ENCODE measurements around the gene A2ML1. TPM values are rescaled to one million over a fixed set of nuclear protein-coding genes. Genes with fewer than 3 reads are reported as not detected.
A peak's percentile ranks its signal among the peaks of the same experiment; 100 is the strongest.

Gene A2ML1
- total and polyA plus RNA-seq, 2 donors from 2014 or later, result not detected

DNA sequence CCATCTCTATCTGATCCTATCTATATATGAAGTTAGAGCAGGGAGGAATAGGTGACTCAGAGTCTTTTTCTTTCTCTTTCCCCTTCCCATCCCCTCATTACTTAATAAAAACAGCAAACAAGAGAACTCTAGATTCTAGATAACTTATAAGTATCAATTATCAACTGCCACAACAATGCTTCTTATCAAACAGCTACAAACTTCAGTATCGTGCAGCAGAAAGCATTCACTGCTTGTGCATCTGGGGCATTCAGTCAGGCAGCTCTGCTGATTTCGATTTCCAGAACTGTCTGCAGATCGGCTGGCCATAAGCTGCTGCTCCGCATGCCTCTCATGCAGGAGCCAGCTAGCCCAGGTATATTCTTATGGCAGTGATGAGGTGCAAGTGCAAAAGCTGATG, 19.4 kb downstream of the A2ML1 start:
- intact Hi-C loops (cut with DNase I), result no loop called here
- no peak for DNase-seq
- no peak for FAIRE-seq
- no peaks in the 10 kb centered on the region for H3K9me3 ChIP-seq (ENCODE audit: control insufficient read depth in 2 of 3, insufficient read depth in 1 of 3, low read length in 3 of 3)
- no peaks in the 10 kb centered on the region for H3K4me1 ChIP-seq (ENCODE audit: control insufficient read depth in 2 of 3, insufficient read depth in 2 of 3, low read depth in 1 of 3, low read length in 3 of 3)
- no peaks in the 10 kb centered on the region for H3K27me3 ChIP-seq (ENCODE audit: control insufficient read depth, insufficient read depth, low read length)
- no peaks in the 10 kb centered on the region for H3K36me3 ChIP-seq (ENCODE audit: control insufficient read depth in 2 of 3, insufficient read depth in 3 of 3, low read length in 3 of 3)
- no peak overlapping the region for H3K27ac ChIP-seq (ENCODE audit: low read depth in 2 of 2, low read length in 2 of 2)
- no peak overlapping the region for H3K9ac ChIP-seq (ENCODE audit: low read length in 3 of 3)
- TF ChIP-seq CTCF (IDR thresholded peaks at IDR 0.05; ENCODE audit: borderline replicate concordance, extremely low read depth, insufficient read depth), result no peak
- no peak overlapping the region for H3K4me3 ChIP-seq (ENCODE audit: low read length in 3 of 3)

- peak; percentile 54 for FAIRE-seq
These were observed 22.2 kb downstream of the A2ML1 start for GRCh38 chr12:8844665-8845064.

GRCh38 chr12:8846305-8846704, 23.9 kb downstream of the A2ML1 start:
- DNase-seq (no peak), FAIRE-seq (no peak)
- Histone ChIP-seq H3K9me3 (ENCODE audit: control insufficient read depth in 2 of 3, insufficient read depth in 1 of 3, low read length in 3 of 3) (no peaks in the 10 kb centered on the region), H3K4me1 (ENCODE audit: control insufficient read depth in 2 of 3, insufficient read depth in 2 of 3, low read depth in 1 of 3, low read length in 3 of 3) (no peaks in the 10 kb centered on the region), H3K36me3 (ENCODE audit: control insufficient read depth in 2 of 3, insufficient read depth in 3 of 3, low read length in 3 of 3) (no peaks in the 10 kb centered on the region), H3K4me3 (ENCODE audit: low read length in 3 of 3) (no peak overlapping the region), H3K27me3 (ENCODE audit: control insufficient read depth, insufficient read depth, low read length) (no peaks in the 10 kb centered on the region), H3K27ac (ENCODE audit: low read depth in 2 of 2, low read length in 2 of 2) (no peak overlapping the region), H3K9ac (ENCODE audit: low read length in 3 of 3) (no peak overlapping the region)
- intact Hi-C loops (cut with DNase I), result no loop called here
- TF ChIP-seq CTCF (IDR thresholded peaks at IDR 0.05; ENCODE audit: borderline replicate concordance, extremely low read depth, insufficient read depth), result no peak

More at GRCh38 chr12:8844665-8845064, 22.2 kb downstream of the A2ML1 start:
- no peak overlapping the region for H3K9ac ChIP-seq (ENCODE audit: low read length in 3 of 3)
- peak in 3 of 5 donors; percentile 25 to 68 (median 25) for DNase-seq
- H3K9me3 ChIP-seq (ENCODE audit: control insufficient read depth in 2 of 3, insufficient read depth in 1 of 3, low read length in 3 of 3), result no peaks in the 10 kb centered on the region
- no peaks in the 10 kb centered on the region for H3K27me3 ChIP-seq (ENCODE audit: control insufficient read depth, insufficient read depth, low read length)
- no peaks in the 10 kb centered on the region for H3K4me1 ChIP-seq (ENCODE audit: control insufficient read depth in 2 of 3, insufficient read depth in 2 of 3, low read depth in 1 of 3, low read length in 3 of 3)
- intact Hi-C loops (cut with DNase I), result no loop called here
- H3K4me3 ChIP-seq (ENCODE audit: low read length in 3 of 3), result no peak overlapping the region
- TF ChIP-seq CTCF (IDR thresholded peaks at IDR 0.05; ENCODE audit: borderline replicate concordance, extremely low read depth, insufficient read depth), result no peak
- no peak overlapping the region for H3K27ac ChIP-seq (ENCODE audit: low read depth in 2 of 2, low read length in 2 of 2)
- no peaks in the 10 kb centered on the region for H3K36me3 ChIP-seq (ENCODE audit: control insufficient read depth in 2 of 3, insufficient read depth in 3 of 3, low read length in 3 of 3)

GRCh38 chr12:8847435-8847834, 25.0 kb downstream of the A2ML1 start:
- intact Hi-C loops (cut with DNase I), result no loop called here
- H3K4me1 ChIP-seq (ENCODE audit: control insufficient read depth in 2 of 3, insufficient read depth in 2 of 3, low read depth in 1 of 3, low read length in 3 of 3), result no peaks in the 10 kb centered on the region
- H3K9me3 ChIP-seq (ENCODE audit: control insufficient read depth in 2 of 3, insufficient read depth in 1 of 3, low read length in 3 of 3), result no peaks in the 10 kb centered on the region
- H3K36me3 ChIP-seq (ENCODE audit: control insufficient read depth in 2 of 3, insufficient read depth in 3 of 3, low read length in 3 of 3), result no peaks in the 10 kb centered on the region
- H3K4me3 ChIP-seq (ENCODE audit: low read length in 3 of 3), result no peak overlapping the region
- TF ChIP-seq CTCF (IDR thresholded peaks at IDR 0.05; ENCODE audit: borderline replicate concordance, extremely low read depth, insufficient read depth), result no peak
- H3K27ac ChIP-seq (ENCODE audit: low read depth in 2 of 2, low read length in 2 of 2), result no peak overlapping the region
- no peak overlapping the region for H3K9ac ChIP-seq (ENCODE audit: low read length in 3 of 3)
- no peak for DNase-seq
- FAIRE-seq, result no peak
- H3K27me3 ChIP-seq (ENCODE audit: control insufficient read depth, insufficient read depth, low read length), result no peaks in the 10 kb centered on the region

Measured in kidney (tissue), 14 donors.